HepG2 (cell line): ENCODE data around the gene CACNA2D3. TPM values are rescaled to one million over a fixed set of nuclear protein-coding genes. Genes with fewer than 3 reads are reported as not detected.

Source experiments
- ATAC-seq: fragments of 200-7000 bp; cut with Tn5 transposase; 3 replicates; pipeline ENCODE4 v1.9.1; 2020; ENCODE audit warnings: mild to moderate bottlenecking, moderate library complexity
- BruUV-seq: library from RNA; stranded (reverse); fragments of 400-500 nt; replicated peaks from 2 replicates; lab custom pipeline; 2021; lab: Mats Ljungman, UMichigan
- CTCF ChIA-PET: fragments of 300-600 bp; formaldehyde crosslinking; extraction: SDS; loops from one replicate; lab custom pipeline; 2021; ENCODE audit warnings: low total read pairs, inconsistent platforms, low intra/inter-chr PET ratio; lab: Yijun Ruan, JAX
- POLR2A ChIA-PET: fragments of 350-600 bp; sonication (Branson Sonifier 250); formaldehyde crosslinking; loops from one replicate; lab custom pipeline; 2020; ENCODE audit warnings: antibody characterized with exemption, inconsistent platforms; lab: Yijun Ruan, JAX
- DNase-seq: peaks from one replicate; pipeline ENCODE4 v3.0.0-alpha.2; 2015; ENCODE audit warnings: low spot score
- FAIRE-seq: peaks from 3 replicates; lab custom pipeline; 2011; peaks lifted over from hg19 to GRCh38; lab: Jason Lieb, UNC
- H2AFZ ChIP-seq: one replicate; pipeline ENCODE4 v1.6.1; 2011; ENCODE audit warnings: low read length, inconsistent platforms
- H3K27ac ChIP-seq: fragments of 300-600 bp; 3 replicates; pipeline ENCODE4 v1.8.0; 2011; ENCODE audit warnings: mixed run types, mild to moderate bottlenecking, mixed read lengths, low read length, inconsistent platforms; ENCODE audit not compliant: insufficient read depth; ENCODE audit errors: extremely low read length
- H3K27me3 ChIP-seq, 2 experiments: fragments of 200-600 bp in 1 of 2; 2 replicates in 1 of 2; 3 replicates in 1 of 2; pipeline versions ENCODE4 v1.6.0 to v1.8.0; 2011; ENCODE audit warnings: low read length in 2 of 2, mild to moderate bottlenecking in 2 of 2, moderate library complexity in 2 of 2, inconsistent platforms in 1 of 2; ENCODE audit not compliant: insufficient read depth in 2 of 2, control insufficient read depth in 1 of 2
- H3K36me3 ChIP-seq, 2 experiments: fragments of 200-600 bp in 1 of 2; replicated peaks in 1 of 2; 2 replicates in 1 of 2; 3 replicates in 1 of 2; pipeline versions ENCODE4 v1.5.1 to v1.8.0; 2011; ENCODE audit warnings: low read length in 2 of 2, inconsistent platforms in 1 of 2; ENCODE audit not compliant: insufficient read depth in 2 of 2, control insufficient read depth in 1 of 2
- H3K4me1 ChIP-seq: 2 replicates; pipeline ENCODE4 v1.5.1; 2012; ENCODE audit warnings: low read length, inconsistent platforms; ENCODE audit not compliant: insufficient read depth
- H3K4me2 ChIP-seq: 2 replicates; pipeline ENCODE4 v1.6.0; 2011; ENCODE audit warnings: low read depth, low read length, inconsistent platforms
- H3K4me3 ChIP-seq, 3 experiments: fragments of 200-600 bp in 1 of 3; sonication (generic), shearing (Covaris generic) in 1 of 3; replicated peaks in 1 of 3; 2 replicates each; pipeline ENCODE4 v1.5.1; 2011 to 2016; ENCODE audit warnings: low read length in 3 of 3, inconsistent platforms in 2 of 3, low read depth in 2 of 3, mild to moderate bottlenecking in 2 of 3, control low read depth in 1 of 3, mixed read lengths in 1 of 3; ENCODE audit not compliant: insufficient read depth in 1 of 3
- H3K79me2 ChIP-seq: one replicate; pipeline ENCODE4 v1.6.1; 2011; ENCODE audit warnings: low read length, inconsistent platforms; ENCODE audit not compliant: insufficient read depth
- H3K9ac ChIP-seq: 2 replicates; pipeline ENCODE4 v1.6.0; 2011; ENCODE audit warnings: mild to moderate bottlenecking, low read depth, low read length, inconsistent platforms; ENCODE audit not compliant: insufficient read depth
- H3K9me3 ChIP-seq: 2 replicates; pipeline ENCODE4 v1.5.1; 2012; ENCODE audit warnings: mild to moderate bottlenecking, low read length
- H4K20me1 ChIP-seq: 2 replicates; pipeline ENCODE4 v1.6.0; 2011; ENCODE audit warnings: inconsistent platforms, mild to moderate bottlenecking, low read length, moderate library complexity; ENCODE audit not compliant: insufficient read depth
- CENPX ChIP-seq: sonication (generic); formaldehyde crosslinking; IDR thresholded peaks from 2 replicates; pipeline ENCODE4 v1.9.0; 2021; ENCODE audit warnings: mild to moderate bottlenecking, missing genetic modification reagents, moderate library complexity
- DPF2 ChIP-seq: sonication (generic); formaldehyde crosslinking; IDR thresholded peaks from 2 replicates; pipeline ENCODE4 v1.4.0; 2020; ENCODE audit warnings: mild to moderate bottlenecking, low read depth, missing genetic modification reagents, borderline replicate concordance
- GLI4 ChIP-seq: sonication (generic); formaldehyde crosslinking; IDR thresholded peaks from 2 replicates; pipeline ENCODE4 v1.5.1; 2020; ENCODE audit warnings: missing genetic modification reagents, mild to moderate bottlenecking, moderate library complexity, borderline replicate concordance
- PRPF4 ChIP-seq: fragments of 200-400 bp; formaldehyde crosslinking; IDR thresholded peaks from 2 replicates; pipeline ENCODE4 v1.6.1; 2016; ENCODE audit warnings: low read length, low read depth; ENCODE audit not compliant: poor library complexity, severe bottlenecking
- REST ChIP-seq, 2 experiments: IDR thresholded peaks; 2 replicates each; pipeline ENCODE4 v1.6.1; 2011 to 2012; ENCODE audit warnings: low read length in 2 of 2, borderline replicate concordance in 1 of 2, low read depth in 1 of 2, mild to moderate bottlenecking in 1 of 2, moderate library complexity in 1 of 2
- TERF1 ChIP-seq: sonication (generic); formaldehyde crosslinking; IDR thresholded peaks from 2 replicates; pipeline ENCODE4 v1.8.0; 2022; ENCODE audit warnings: mild to moderate bottlenecking, missing genetic modification reagents, moderate library complexity
- ZNF512B ChIP-seq: sonication (generic); formaldehyde crosslinking; IDR thresholded peaks from 2 replicates; pipeline ENCODE4 v1.5.1; 2020; ENCODE audit warnings: missing genetic modification reagents, mild to moderate bottlenecking, borderline replicate concordance
- WGBS: methylation state at CpG from one replicate; pipeline ENCODE4 v1.1.6; 2017; ENCODE audit warnings: low lambda C conversion rate; 5-methylcytosine and 5-hydroxymethylcytosine counted together
- in situ Hi-C: cut with HindIII; loops from 2 replicates; pipeline ENCODE4 v1.10.0; 2017; ENCODE audit warnings: low pct_unique_long_range_greater_than_20kb; ENCODE audit not compliant: extremely low pct_ligation_motif_present
- intact Hi-C: fragments of 100-400 bp; cut with micrococcal nuclease; formaldehyde crosslinking; loops from one replicate; pipeline ENCODE4 v1.10.0; 2022; ENCODE audit not compliant: unreplicated experiment
- polyA plus RNA-seq, 8 experiments: library from polyadenylated mRNA; depleted of rRNA in 3 of 8; stranded (reverse) in 7 of 8; unstranded in 1 of 8; fragments of >200 nt; fragmentation: Illumina TruSeq in 4 of 8; extraction: Trizol in 4 of 8; gene quantifications; 2 replicates each; pipeline versions ENCODE4 v1.2.1 to v1.2.3, GENCODE V29; 2011 to 2016; ENCODE audit warnings: low read depth in 4 of 8, missing spikeins in 1 of 8, mixed read lengths in 1 of 8; ENCODE audit not compliant: insufficient read depth in 1 of 8
- total RNA-seq, 5 experiments: library from RNA; depleted of rRNA; stranded (reverse); fragments of >200 nt; fragmentation: Illumina TruSeq; extraction: Trizol; gene quantifications; 2 replicates each; pipeline ENCODE4 v1.2.3, GENCODE V29; 2016; ENCODE audit warnings: low read depth in 1 of 5
- TF ChIP-seq, protein P1 (sequence below): sonication (generic); formaldehyde crosslinking; conservative IDR thresholded peaks from 2 replicates; pipeline ENCODE4 v1.8.0; 2022; ENCODE audit warnings: missing genetic modification reagents
- TF ChIP-seq, protein P2 (sequence below): sonication (generic); formaldehyde crosslinking; conservative IDR thresholded peaks from 2 replicates; pipeline ENCODE4 v1.5.0; 2020; ENCODE audit warnings: missing genetic modification reagents
- TF ChIP-seq, protein P3 (sequence below): sonication (generic); formaldehyde crosslinking; IDR thresholded peaks from 2 replicates; pipeline ENCODE4 v1.5.1; 2020; ENCODE audit warnings: missing genetic modification reagents, mild to moderate bottlenecking, borderline replicate concordance

The CACNA2D3 gene
- total and polyA plus RNA-seq, 2 of the 13 experiments (the other 11 are each of a cell fraction or from before 2014, with no cell fraction given): not detected

GRCh38 chr3:54713455-54713854 lies 591.1 kb downstream of the CACNA2D3 start:
- no peak for FAIRE-seq
- Histone ChIP-seq H3K9me3 (no peaks in the 10 kb centered on the region), H3K4me1 (no peaks in the 10 kb centered on the region), H3K4me2 (no peak overlapping the region), H3K9ac (no peak overlapping the region), H4K20me1 (no peaks in the 10 kb centered on the region), H3K36me3 (no peaks in the 10 kb centered on the region), H2AFZ (no peak overlapping the region), H3K79me2 (no peaks in the 10 kb centered on the region), H3K4me3 (no peak overlapping the region), H3K27me3 (no peaks in the 10 kb centered on the region), H3K27ac (no peak overlapping the region)
- no TSS peak for BruUV-seq
- ChIA-PET POLR2A (no interaction called here), CTCF (no interaction called here)
- ATAC-seq: no peak
- intact Hi-C loops (no loop called here), in situ Hi-C loops (no loop called here)
- no peak for DNase-seq
- WGBS: 18% methylated on average over 3 of the region's 3 CpGs
- TF ChIP-seq REST (IDR thresholded peaks at IDR 0.05; ENCODE audit: borderline replicate concordance in 1 of 2, low read depth in 1 of 2, low read length in 2 of 2): no peak
- TF ChIP-seq TERF1 (CRISPR knock-in tag): no peak
- TF ChIP-seq, protein P1, sequence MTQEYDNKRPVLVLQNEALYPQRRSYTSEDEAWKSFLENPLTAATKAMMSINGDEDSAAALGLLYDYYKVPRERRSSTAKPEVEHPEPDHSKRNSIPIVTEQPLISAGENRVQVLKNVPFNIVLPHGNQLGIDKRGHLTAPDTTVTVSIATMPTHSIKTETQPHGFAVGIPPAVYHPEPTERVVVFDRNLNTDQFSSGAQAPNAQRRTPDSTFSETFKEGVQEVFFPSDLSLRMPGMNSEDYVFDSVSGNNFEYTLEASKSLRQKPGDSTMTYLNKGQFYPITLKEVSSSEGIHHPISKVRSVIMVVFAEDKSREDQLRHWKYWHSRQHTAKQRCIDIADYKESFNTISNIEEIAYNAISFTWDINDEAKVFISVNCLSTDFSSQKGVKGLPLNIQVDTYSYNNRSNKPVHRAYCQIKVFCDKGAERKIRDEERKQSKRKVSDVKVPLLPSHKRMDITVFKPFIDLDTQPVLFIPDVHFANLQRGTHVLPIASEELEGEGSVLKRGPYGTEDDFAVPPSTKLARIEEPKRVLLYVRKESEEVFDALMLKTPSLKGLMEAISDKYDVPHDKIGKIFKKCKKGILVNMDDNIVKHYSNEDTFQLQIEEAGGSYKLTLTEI (CRISPR knock-in tag): no peak
- TF ChIP-seq GLI4 (CRISPR knock-in tag): no peak
- no peak for TF ChIP-seq ZNF512B (CRISPR knock-in tag)
- TF ChIP-seq, protein P2, sequence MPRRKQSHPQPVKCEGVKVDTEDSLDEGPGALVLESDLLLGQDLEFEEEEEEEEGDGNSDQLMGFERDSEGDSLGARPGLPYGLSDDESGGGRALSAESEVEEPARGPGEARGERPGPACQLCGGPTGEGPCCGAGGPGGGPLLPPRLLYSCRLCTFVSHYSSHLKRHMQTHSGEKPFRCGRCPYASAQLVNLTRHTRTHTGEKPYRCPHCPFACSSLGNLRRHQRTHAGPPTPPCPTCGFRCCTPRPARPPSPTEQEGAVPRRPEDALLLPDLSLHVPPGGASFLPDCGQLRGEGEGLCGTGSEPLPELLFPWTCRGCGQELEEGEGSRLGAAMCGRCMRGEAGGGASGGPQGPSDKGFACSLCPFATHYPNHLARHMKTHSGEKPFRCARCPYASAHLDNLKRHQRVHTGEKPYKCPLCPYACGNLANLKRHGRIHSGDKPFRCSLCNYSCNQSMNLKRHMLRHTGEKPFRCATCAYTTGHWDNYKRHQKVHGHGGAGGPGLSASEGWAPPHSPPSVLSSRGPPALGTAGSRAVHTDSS (CRISPR knock-in tag): no peak
- TF ChIP-seq CENPX (CRISPR knock-in tag): no peak
- no peak for TF ChIP-seq DPF2
- no peak for TF ChIP-seq PRPF4
- TF ChIP-seq, protein P3, sequence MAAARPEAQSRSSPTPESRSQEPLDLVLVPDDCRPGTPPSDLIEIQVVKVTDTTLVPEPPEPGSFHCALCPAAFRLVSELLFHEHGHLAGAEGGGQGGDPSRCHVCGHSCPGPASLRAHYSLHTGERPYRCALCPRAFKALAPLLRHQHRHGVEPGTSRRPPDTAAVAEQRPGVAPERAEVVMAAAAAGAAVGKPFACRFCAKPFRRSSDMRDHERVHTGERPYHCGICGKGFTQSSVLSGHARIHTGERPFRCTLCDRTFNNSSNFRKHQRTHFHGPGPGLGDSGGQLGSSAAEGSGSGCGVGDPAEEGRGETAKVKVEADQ (CRISPR knock-in tag): no peak
